NT2/D1 (cell line): Measurements from ENCODE around the gene THOP1.
"Not testable (repeated sequence)": the region's sequence is repeated elsewhere in the genome, so short reads cannot be mapped to it uniquely, and the experiment has no call there.

Source experiments
- YY1 ChIP-seq: IDR thresholded peaks from 2 replicates; pipeline ENCODE4 v1.6.1; 2011; ENCODE audit not compliant: insufficient read length, insufficient read depth
- ZNF274 ChIP-seq: IDR thresholded peaks from 2 replicates; pipeline ENCODE4 v1.6.1; 2011; ENCODE audit warnings: mild to moderate bottlenecking, low read depth, low read length

GRCh38 chr19:2792666-2793065 is 7.4 kb downstream of the THOP1 start:
- not testable (repeated sequence) for TF ChIP-seq YY1, ZNF274
